Aorta (tissue), 5 donors: ENCODE results near the gene AGPAT3. TPM values are rescaled to one million over a fixed set of nuclear protein-coding genes. Genes with fewer than 3 reads are reported as not detected.

Source experiments
- ATAC-seq: fragments of 200-7000 bp; cut with Tn5 transposase; one replicate; pipeline ENCODE4 v1.9.1; 2022; ENCODE audit warnings: moderate library complexity; ENCODE audit not compliant: low FRiP score
- DNase-seq, 2 donors: peaks; one replicate each; pipeline ENCODE4 v3.0.0-alpha.2; 2020
- H3K27ac ChIP-seq, 2 donors: one replicate each; pipeline ENCODE4 v1.5.1; 2013; ENCODE audit warnings: low read length in 2 of 2, mild to moderate bottlenecking in 2 of 2, moderate library complexity in 2 of 2, control low read depth in 1 of 2, inconsistent platforms in 1 of 2, low read depth in 1 of 2
- H3K27me3 ChIP-seq, 2 donors: one replicate each; pipeline ENCODE4 v1.6.1; 2013; ENCODE audit warnings: control low read depth in 1 of 2, low read length in 1 of 2, mild to moderate bottlenecking in 1 of 2, moderate library complexity in 1 of 2; ENCODE audit not compliant: insufficient read depth in 2 of 2, control insufficient read depth in 1 of 2
- H3K36me3 ChIP-seq, 2 donors: one replicate each; pipeline ENCODE4 v1.6.1; 2013; ENCODE audit warnings: control low read depth in 1 of 2, low read length in 1 of 2, mild to moderate bottlenecking in 1 of 2; ENCODE audit not compliant: insufficient read depth in 2 of 2, control insufficient read depth in 1 of 2
- H3K4me1 ChIP-seq, 2 donors: one replicate each; pipeline ENCODE4 v1.6.1; 2013; ENCODE audit warnings: low read length in 2 of 2, control low read depth in 1 of 2, mild to moderate bottlenecking in 1 of 2, moderate library complexity in 1 of 2; ENCODE audit not compliant: insufficient read depth in 2 of 2, control insufficient read depth in 1 of 2
- H3K4me3 ChIP-seq, 2 donors: one replicate each; pipeline ENCODE4 v1.5.1; 2013; ENCODE audit warnings: low read length in 2 of 2, control low read depth in 1 of 2, mild to moderate bottlenecking in 1 of 2
- H3K9me3 ChIP-seq: one replicate; pipeline ENCODE4 v1.6.1; 2013; ENCODE audit warnings: mild to moderate bottlenecking, low read length; ENCODE audit not compliant: control insufficient read depth
- WGBS, 2 donors: extraction: QIAGEN DNeasy Blood & Tissue Kit; methylation state at CpG; one replicate each; pipeline ENCODE4 v1.1.7; 2013; 5-methylcytosine and 5-hydroxymethylcytosine counted together
- intact Hi-C, 2 donors: fragments of 100-400 bp; cut with DNase I; formaldehyde crosslinking; loops; one replicate each; pipeline versions ENCODE4 v1.14.2 to v1.15.0; 2022
- polyA plus RNA-seq, 2 donors: library from polyadenylated mRNA; stranded (reverse); fragments of 200-250 nt; gene quantifications; one replicate each; pipeline ENCODE4 v1.2.3, GENCODE V29; 2013
- total RNA-seq, 2 donors: library from RNA; stranded (reverse); fragmentation: NEBNext Ultra II Directional; extraction: Animal tissue kit (Norgen Biotek cat#: 25700); gene quantifications; one replicate each; pipeline ENCODE4 v1.2.1, GENCODE V29; 2021
- donor health status: healthy with polysubstance abuse.
- donor health status: Bipolar disorder and iron deficiency.
- donor health status: DM: no; HTN: no; CAD: no.
- donor health status: DM: no; HTN: no; CAD: no.
- donor health status: DM: yes; HTN: yes; CAD: no.

Gene AGPAT3
- total and polyA plus RNA-seq, 4 donors, result 8.3 to 45.5 (median 23.7) TPM

GRCh38 chr21:44005071-44005470 is 140.0 kb downstream of the AGPAT3 start:
- H3K27me3 ChIP-seq, result no peaks in the 10 kb centered on the region
- no peak for ATAC-seq
- no peaks in the 10 kb centered on the region for H3K9me3 ChIP-seq
- H3K36me3 ChIP-seq, result no peaks in the 10 kb centered on the region
- DNase-seq, result no peak
- H3K4me1 ChIP-seq, result no peaks in the 10 kb centered on the region
- no peak overlapping the region for H3K27ac ChIP-seq
- 92 to 93% methylated on average over 13 of the region's 13 CpGs for WGBS, 2 donors
- H3K4me3 ChIP-seq, result no peak overlapping the region
- intact Hi-C loops, result no loop called here

GRCh38 chr21:44005593-44005992 is 140.6 kb downstream of the AGPAT3 start:
- intact Hi-C loops, result no loop called here
- no peaks in the 10 kb centered on the region for H3K27me3 ChIP-seq
- no peak overlapping the region for H3K4me3 ChIP-seq
- WGBS, 2 donors, result 88% methylated on average over 9 of the region's 9 CpGs
- DNase-seq (no peak), ATAC-seq (no peak)
- H3K9me3 ChIP-seq, result no peaks in the 10 kb centered on the region
- no peaks in the 10 kb centered on the region for H3K4me1 ChIP-seq
- no peaks in the 10 kb centered on the region for H3K36me3 ChIP-seq
- peak overlapping the region in 1 of 2 donors; percentile 71 for H3K27ac ChIP-seq

GRCh38 chr21:44006017-44006619 is 141.1 kb downstream of the AGPAT3 start:
- DNase-seq, result peak in 1 of 2 donors; percentile 72

GRCh38 chr21:44006656-44007055 is 141.6 kb downstream of the AGPAT3 start:
- 28 to 44% methylated on average over 8 of the region's 8 CpGs for whole genome bisulfite sequencing, 2 donors
- peak overlapping the region in 1 of 2 donors; percentile 68 for H3K27ac ChIP-seq
- no peaks in the 10 kb centered on the region for H3K9me3 ChIP-seq
- ATAC-seq (no peak), DNase-seq (no peak)
- no peaks in the 10 kb centered on the region for H3K27me3 ChIP-seq
- intact Hi-C loops, result no loop called here
- no peaks in the 10 kb centered on the region for H3K4me1 ChIP-seq
- no peaks in the 10 kb centered on the region for H3K36me3 ChIP-seq
- no peak overlapping the region for H3K4me3 ChIP-seq

More at GRCh38 chr21:44006017-44006619, 141.1 kb downstream of the AGPAT3 start:
- H3K4me3 ChIP-seq, result no peak overlapping the region
- no peaks in the 10 kb centered on the region for H3K4me1 ChIP-seq
- no peaks in the 10 kb centered on the region for H3K36me3 ChIP-seq
- no peaks in the 10 kb centered on the region for H3K27me3 ChIP-seq
- ATAC-seq, result peak; percentile 78
- peak overlapping the region in 1 of 2 donors; percentile 77 for H3K27ac ChIP-seq
- intact Hi-C loops, result no loop called here
- no peaks in the 10 kb centered on the region for H3K9me3 ChIP-seq
- WGBS, 2 donors, result 48 to 53% methylated on average over 9 of the region's 9 CpGs

GRCh38 chr21:44010429-44010828 is 145.4 kb downstream of the AGPAT3 start:
- ATAC-seq (no peak), DNase-seq (no peak)
- Histone ChIP-seq H3K4me3 (no peak overlapping the region), H3K27ac (no peak overlapping the region), H3K4me1 (no peaks in the 10 kb centered on the region), H3K27me3 (no peaks in the 10 kb centered on the region), H3K36me3 (no peaks in the 10 kb centered on the region), H3K9me3 (no peaks in the 10 kb centered on the region)
- intact Hi-C loops, result no loop called here
- 65 to 69% methylated on average over 9 of the region's 9 CpGs for WGBS, 2 donors

GRCh38 chr21:44011123-44011522 is 146.1 kb downstream of the AGPAT3 start:
- intact Hi-C loops, result no loop called here
- ATAC-seq, result no peak
- 82 to 83% methylated on average over 9 of the region's 9 CpGs for WGBS, 2 donors
- Histone ChIP-seq H3K4me1 (no peaks in the 10 kb centered on the region), H3K9me3 (no peaks in the 10 kb centered on the region), H3K36me3 (no peaks in the 10 kb centered on the region), H3K27me3 (no peaks in the 10 kb centered on the region), H3K4me3 (peak overlapping the region in 1 of 2 donors; percentile 93), H3K27ac (no peak overlapping the region)
- no peak for DNase-seq

- Histone ChIP-seq H3K36me3 (no peaks in the 10 kb centered on the region), H3K4me3 (peak within 1 kb of the TSS; percentile 93 to 95), H3K27ac (peak within 1 kb of the TSS in 1 of 2 donors; percentile 87), H3K9me3 (no peaks in the 10 kb centered on the region), H3K27me3 (no peaks in the 10 kb centered on the region), H3K4me1 (no peaks in the 10 kb centered on the region)
- intact Hi-C loops, result no loop called here
- DNase-seq (peak; percentile 90 to 95), ATAC-seq (peak; percentile 94)
- 0% methylated on average over 71 to 107 of the region's 107 CpGs for WGBS, 2 donors
Measured at GRCh38 chr21:44011579-44012473, 146.8 kb downstream of the AGPAT3 start, which contains the start of gene TRAPPC10. Gene TRAPPC10, plus strand, starts transcription at chr21:44012309. Its CDS starts 185 bp downstream, at chr21:44012494.

- 0 to 1% methylated on average over 82 to 87 of the region's 87 CpGs for WGBS, 2 donors
- Histone ChIP-seq H3K4me1 (no peaks in the 10 kb centered on the region), H3K9me3 (no peaks in the 10 kb centered on the region), H3K27me3 (no peaks in the 10 kb centered on the region), H3K27ac (peak overlapping the region in 1 of 2 donors; percentile 73), H3K4me3 (peak overlapping the region; percentile 93 to 95), H3K36me3 (no peaks in the 10 kb centered on the region)
- DNase-seq, result peak; percentile 79 to 88
- ATAC-seq, result peak; percentile 60
- intact Hi-C loops, result no loop called here
Measured at GRCh38 chr21:44012474-44013379, 147.7 kb downstream of the AGPAT3 start.
